ENCODE measurements around the gene UBN2.

- no peak for TF ChIP-seq POLR2A (IDR thresholded peaks at IDR 0.05)
- TF ChIP-seq CTCF (IDR thresholded peaks at IDR 0.05): no peak
These were observed 25.2 kb upstream of the UBN2 start for GRCh38 chr7:139205843-139206242.

Measured in esophagus squamous epithelium (tissue), 4 donors.